Measurements from ENCODE around the gene EDN2.

EDN2 gene

GRCh38 chr1:41469706-41470105, 14.8 kb downstream of the EDN2 start:
- ChIA-PET POLR2A (ENCODE audit: low non-redundant PET) (no interaction called here), CTCF (no interaction called here)
- no peak for TF ChIP-seq CTCF (conservative IDR thresholded peaks at IDR 0.05; ENCODE audit: low read depth)
- H3K27ac ChIP-seq: peak overlapping the region; percentile 40
- DNase-seq (ENCODE audit: low spot score): no peak

GRCh38 chr1:41468122-41468762, 16.2 kb downstream of the EDN2 start:
- TF ChIP-seq CTCF (conservative IDR thresholded peaks at IDR 0.05; ENCODE audit: low read depth): no peak
- ChIA-PET CTCF (interaction anchor here (0.6 kb wide), 1 partner anchor 13 kb away, joined by 3 read pairs; no protein-coding TSS in a partner anchor), POLR2A (ENCODE audit: low non-redundant PET) (no interaction called here)
- no peak for DNase-seq (ENCODE audit: low spot score)
- peak overlapping the region; percentile 90 for H3K27ac ChIP-seq

- POLR2A ChIA-PET (ENCODE audit: low non-redundant PET): no interaction called here
- CTCF ChIA-PET: no interaction called here
- no peak for TF ChIP-seq CTCF (conservative IDR thresholded peaks at IDR 0.05; ENCODE audit: low read depth)
Measured at GRCh38 chr1:41467673-41468072, 16.8 kb downstream of the EDN2 start.

GRCh38 chr1:41466146-41466545, 18.3 kb downstream of the EDN2 start:
- POLR2A ChIA-PET (ENCODE audit: low non-redundant PET): no interaction called here
- CTCF ChIA-PET: interaction anchor here (0.6 to 1.2 kb wide), 3 partner anchors 8 to 183 kb away, joined by 3 to 6 read pairs (median 3); no protein-coding TSS in a partner anchor

More at GRCh38 chr1:41467673-41468072, 16.8 kb downstream of the EDN2 start:
- no peak for DNase-seq (ENCODE audit: low spot score)
- peak overlapping the region; percentile 90 for H3K27ac ChIP-seq

GRCh38 chr1:41465741-41466140, 18.7 kb downstream of the EDN2 start:
- peak overlapping the region; percentile 90 for H3K27ac ChIP-seq
- DNase-seq (ENCODE audit: low spot score): peak; percentile 47
- TF ChIP-seq CTCF (conservative IDR thresholded peaks at IDR 0.05; ENCODE audit: low read depth): no peak
- CTCF ChIA-PET: no interaction called here
- POLR2A ChIA-PET (ENCODE audit: low non-redundant PET): no interaction called here

More at GRCh38 chr1:41466146-41466545, 18.3 kb downstream of the EDN2 start:
- TF ChIP-seq CTCF (conservative IDR thresholded peaks at IDR 0.05; ENCODE audit: low read depth): no peak
- H3K27ac ChIP-seq: peak overlapping the region; percentile 90
- no peak for DNase-seq (ENCODE audit: low spot score)

- no peak for DNase-seq (ENCODE audit: low spot score)
- ChIA-PET CTCF (interaction anchor here (1.0 kb wide), 1 partner anchor 46 kb away, joined by 3 read pairs; no protein-coding TSS in a partner anchor), POLR2A (ENCODE audit: low non-redundant PET) (no interaction called here)
- TF ChIP-seq CTCF (conservative IDR thresholded peaks at IDR 0.05; ENCODE audit: low read depth): no peak
- H3K27ac ChIP-seq: no peak overlapping the region
Measured at GRCh38 chr1:41464885-41465284, 19.6 kb downstream of the EDN2 start.
